ENCODE measurements around the gene MLLT10. TPM values are rescaled to one million over a fixed set of nuclear protein-coding genes. Genes with fewer than 3 reads are reported as not detected.

MLLT10 gene
- total and polyA plus RNA-seq, 2 of the 8 experiments (the other 6 are each of a cell fraction or from before 2014, with no cell fraction given) = 53.1 to 62.1 TPM

DNA sequence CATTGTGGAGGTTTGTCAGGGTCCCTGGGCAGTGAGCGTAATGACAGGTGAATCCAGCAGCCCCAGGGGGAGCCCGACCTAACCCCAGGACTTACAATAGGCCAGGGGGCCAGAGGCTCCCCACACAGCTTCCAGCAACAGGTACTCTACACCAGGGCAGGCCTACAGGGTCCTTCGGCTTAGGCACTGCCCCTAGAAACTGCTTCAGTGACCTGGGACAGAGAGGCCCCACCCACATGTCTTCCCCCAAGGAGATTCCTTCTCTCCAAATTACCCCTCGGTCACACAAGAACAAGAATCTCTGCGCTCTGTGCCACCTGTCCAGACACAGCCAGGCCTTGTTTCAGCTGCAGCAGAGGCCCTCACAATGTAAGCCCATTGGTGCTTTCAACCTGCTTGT lies 32.9 kb upstream of the MLLT10 start:
- Histone ChIP-seq H3K56ac (replicated peaks; ENCODE audit: insufficient read length, low read depth, low read length) (no peak overlapping the region), H2BK12ac (ENCODE audit: low read depth, low read length) (peak overlapping the region; percentile 77), H3K27ac (ENCODE audit: low read depth, low read length) (no peak overlapping the region), H3K9me3 (ENCODE audit: insufficient read depth in 2 of 2, low read depth in 1 of 2, low read length in 1 of 2) (no peaks in the 10 kb centered on the region), H3K4me2 (ENCODE audit: insufficient read depth in 1 of 2, low read depth in 2 of 2, low read length in 2 of 2) (peak overlapping the region; percentile 88 to 93), H3K79me1 (ENCODE audit: low read depth, low read length) (no peaks in the 10 kb centered on the region), H3K27me3 (replicated peaks in 1 of 4; ENCODE audit: control insufficient read depth in 3 of 4, extremely low read depth in 1 of 4, insufficient read depth in 3 of 4, low read length in 3 of 4) (peaks cover 5 to 28% (median 15%) of the 10 kb centered on the region in 4 experiments; a peak in 6 of 7 replicates), H2BK20ac (ENCODE audit: low read length) (peak overlapping the region; percentile 69), H3K79me2 (ENCODE audit: control insufficient read depth in 1 of 2, insufficient read depth in 2 of 2, low read length in 2 of 2) (peaks cover 0 to 13% of the 10 kb centered on the region in 2 experiments; a peak in 1 of 4 replicates), H3K23me2 (ENCODE audit: low read depth, low read length) (peaks cover 17% of the 10 kb centered on the region; the same call in 1 of the 2 replicates), H3K14ac (ENCODE audit: insufficient read length) (no peak overlapping the region), H2AFZ (ENCODE audit: low read length) (no peak overlapping the region), H4K91ac (replicated peaks; ENCODE audit: insufficient read length, low read length) (peak overlapping the region; percentile 27), H2BK15ac (ENCODE audit: low read length) (peak overlapping the region; percentile 62; the same call in 1 of the 2 replicates), H3K4ac (replicated peaks; ENCODE audit: insufficient read length, low read depth, low read length) (no peak overlapping the region), H3K4me1 (replicated peaks in 1 of 4; ENCODE audit: control insufficient read depth in 3 of 4, insufficient read depth in 4 of 4, low read length in 3 of 4) (peaks cover 20 to 48% (median 33%) of the 10 kb centered on the region in 4 experiments), H2BK120ac (replicated peaks; ENCODE audit: low read depth, low read length) (no peak overlapping the region), H2AK5ac (ENCODE audit: low read depth, low read length) (no peak overlapping the region), H3K23ac (ENCODE audit: insufficient read length) (no peak overlapping the region), H4K20me1 (replicated peaks in 1 of 2; ENCODE audit: control insufficient read depth in 1 of 2, insufficient read depth in 2 of 2, low read length in 2 of 2) (no peaks in the 10 kb centered on the region), H3K18ac (ENCODE audit: extremely low read depth, low read length) (peak overlapping the region; percentile 73), H3K4me3 (ENCODE audit: extremely low read depth in 1 of 4, insufficient read depth in 2 of 4, low read depth in 3 of 4, low read length in 4 of 4) (peak overlapping the region in 3 of 4 experiments; percentile 5 to 73 (median 7); a peak in 5 of 8 replicates), H4K8ac (ENCODE audit: extremely low read depth, insufficient read depth, low read length) (no peak overlapping the region), H2BK5ac (ENCODE audit: low read depth, low read length) (0 out of 2 replicates have a peak overlapping the region, but pooled peaks have one; percentile 45), H3K36me3 (ENCODE audit: control insufficient read depth in 2 of 4, insufficient read depth in 4 of 4, low read length in 3 of 4) (no peaks in the 10 kb centered on the region), H3K9ac (replicated peaks in 1 of 4; ENCODE audit: extremely low read depth in 1 of 4, low read depth in 3 of 4, low read length in 3 of 4) (no peak overlapping the region), H4K5ac (ENCODE audit: insufficient read length, low read depth, low read length) (no peak overlapping the region)
- DNase-seq (ENCODE audit: low read depth in 1 of 2, low spot score in 2 of 2) (peak in 1 of 2 experiments; percentile 50), FAIRE-seq (peak; percentile 32)
- WGBS, 2 experiments (ENCODE audit: extremely low coverage in 1 of 2, insufficient coverage in 1 of 2, insufficient read length in 1 of 2, insufficient replicate concordance in 2 of 2, low coverage in 1 of 2, low lambda C conversion rate in 2 of 2, missing lambda C conversion rate in 1 of 2) = 38% methylated on average over 5 of the region's 5 CpGs; no CpG with 5 or more reads in 1 of the 2 experiments
- POLR2A ChIA-PET (ENCODE audit: partially characterized antibody) = interaction anchor here (0.6 to 12.9 kb wide), 8 partner anchors 8 to 222 kb away, joined by 3 to 322 read pairs (median 4); partner anchors contain the start of gene SKIDA1
- CTCF ChIA-PET (ENCODE audit: partially characterized antibody) = interaction anchor here (0.8 to 6.2 kb wide), 11 partner anchors 11 to 329 kb away, joined by 3 to 46 read pairs (median 4); no protein-coding TSS in a partner anchor
- TF ChIP-seq POLR2AphosphoS5 (IDR thresholded peaks at IDR 0.05; ENCODE audit: low read depth, low read length) (no peak), SIRT6 (IDR thresholded peaks at IDR 0.05; ENCODE audit: low read length) (no peak), HDAC6 (IDR thresholded peaks at IDR 0.05; ENCODE audit: low read depth, low read length) (no peak), PHF8 (conservative IDR thresholded peaks at IDR 0.05; ENCODE audit: low read depth, low read length) (no peak), SUZ12 (IDR thresholded peaks at IDR 0.05; ENCODE audit: low read length) (no peak), ATF2 (IDR thresholded peaks at IDR 0.05; ENCODE audit: low read length) (no peak), SRF (IDR thresholded peaks at IDR 0.05; ENCODE audit: low read depth, low read length) (no peak), MAFK (IDR thresholded peaks at IDR 0.05; ENCODE audit: low read depth, low read length) (no peak), SIX5 (IDR thresholded peaks at IDR 0.05; ENCODE audit: low read depth, low read length) (no peak), POU5F1 (IDR thresholded peaks at IDR 0.05; ENCODE audit: low read depth, low read length) (no peak)
- TF ChIP-seq, protein P1, sequence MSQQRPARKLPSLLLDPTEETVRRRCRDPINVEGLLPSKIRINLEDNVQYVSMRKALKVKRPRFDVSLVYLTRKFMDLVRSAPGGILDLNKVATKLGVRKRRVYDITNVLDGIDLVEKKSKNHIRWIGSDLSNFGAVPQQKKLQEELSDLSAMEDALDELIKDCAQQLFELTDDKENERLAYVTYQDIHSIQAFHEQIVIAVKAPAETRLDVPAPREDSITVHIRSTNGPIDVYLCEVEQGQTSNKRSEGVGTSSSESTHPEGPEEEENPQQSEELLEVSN (IDR thresholded peaks at IDR 0.05) = no peak
